ENCODE results near the gene BTBD1.
A peak's percentile ranks its signal among the peaks of the same experiment; 100 is the strongest.

Gene BTBD1

DNA sequence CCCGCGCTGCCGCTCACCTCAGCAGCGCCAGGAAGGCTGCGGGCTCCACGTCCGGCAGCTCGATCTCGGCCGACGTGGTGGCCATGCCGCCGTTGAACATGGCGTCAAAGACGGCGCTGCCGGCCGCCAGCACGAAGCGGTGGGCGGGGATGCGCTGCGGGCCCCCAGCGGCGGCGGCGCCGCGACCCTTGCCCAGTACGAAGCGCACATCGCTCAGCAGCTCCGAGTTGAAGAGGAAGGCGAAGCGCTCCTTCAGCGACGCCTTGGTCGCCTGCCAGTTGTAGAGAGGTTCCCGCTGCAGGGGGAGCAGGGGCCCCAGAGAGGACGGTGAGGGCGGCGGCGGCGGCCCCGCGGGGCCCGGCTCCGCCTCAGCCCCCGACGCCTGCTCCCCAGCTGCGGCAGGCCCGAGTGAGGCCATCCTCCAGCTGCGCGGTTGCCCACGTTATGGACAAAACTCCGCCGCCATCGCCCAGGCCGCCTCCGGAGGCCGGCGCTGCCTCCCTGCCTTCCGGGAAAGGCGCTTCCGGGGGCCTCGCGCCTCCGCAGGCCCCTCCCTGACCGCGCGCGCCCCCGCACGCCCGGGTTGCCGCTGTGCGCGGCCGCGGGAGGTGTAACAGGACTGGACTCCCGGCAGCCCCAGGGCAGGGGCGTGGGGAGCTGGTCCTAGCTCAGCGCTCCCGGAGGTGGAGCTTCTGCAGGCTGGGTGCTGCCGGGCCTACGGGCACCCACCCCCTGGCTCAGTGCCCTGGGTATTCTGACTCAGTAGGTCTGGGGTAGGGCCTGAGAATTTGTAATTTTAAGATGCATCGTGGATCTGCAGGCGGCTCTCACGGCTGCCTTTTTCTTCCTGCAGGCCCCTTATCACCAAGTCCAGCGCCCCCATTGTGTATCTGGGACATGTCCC lies at the start of gene BTBD1:
Gene BTBD1, minus strand, starts transcription at position 519 of the 904 bp plus-strand sequence. Its CDS starts 101 bp downstream, at position 418.
- Histone ChIP-seq H3K4me1 (ENCODE audit: control insufficient read depth in 1 of 2, insufficient read depth in 2 of 2, low read length in 2 of 2) (peaks cover 38 to 47% of the 10 kb centered on the region in 2 donors), H3K9me3 (ENCODE audit: control insufficient read depth in 1 of 2, low read length in 2 of 2) (no peaks in the 10 kb centered on the region), H3K9ac (ENCODE audit: low read depth in 1 of 2, low read length in 2 of 2) (peak within 1 kb of the TSS; percentile 82 to 96), H3K27ac (ENCODE audit: low read depth, low read length) (peak within 1 kb of the TSS; percentile 79), H3K36me3 (ENCODE audit: control insufficient read depth in 1 of 2, insufficient read depth in 2 of 2, low read length in 2 of 2) (no peaks in the 10 kb centered on the region), H3K4me3 (ENCODE audit: low read depth in 1 of 2, low read length in 2 of 2) (peak within 1 kb of the TSS; percentile 96 to 98), H3K27me3 (ENCODE audit: control insufficient read depth in 1 of 2, insufficient read depth in 2 of 2, low read length in 2 of 2) (no peaks in the 10 kb centered on the region)

DNA sequence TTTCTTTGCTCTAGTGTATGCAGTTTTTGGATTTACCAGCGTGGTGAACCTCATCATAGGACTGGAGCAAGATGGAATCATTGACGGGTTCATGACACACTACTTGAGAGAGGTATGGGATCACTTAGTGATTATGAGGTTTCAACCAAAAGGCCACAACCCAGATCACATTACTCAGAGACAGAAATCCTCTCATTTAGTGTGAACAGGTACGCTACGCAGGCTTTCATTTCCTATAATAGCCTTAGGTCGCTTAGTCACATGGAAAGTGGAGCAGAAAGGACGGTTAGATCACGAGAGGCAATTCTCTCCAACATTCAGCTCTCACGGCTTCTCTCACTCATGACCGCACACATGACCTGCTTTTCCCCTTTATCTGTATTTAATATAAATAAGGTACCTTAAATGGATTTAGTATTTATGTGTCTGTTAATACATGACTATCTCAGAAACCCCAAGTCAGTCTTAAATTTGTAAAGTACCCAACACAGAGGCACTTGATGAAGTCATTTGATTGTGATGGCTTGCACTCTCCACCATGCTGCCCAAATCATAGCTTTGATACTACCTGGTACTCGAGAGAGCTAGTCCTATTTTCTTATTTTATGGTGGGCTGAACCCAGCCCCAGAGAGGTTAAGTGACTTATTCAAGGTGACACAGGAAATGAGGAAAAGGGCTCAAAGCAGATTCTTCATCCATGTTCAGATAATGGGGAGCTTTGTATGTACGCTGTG lies 48.9 kb upstream of the BTBD1 start:
- Histone ChIP-seq H3K9ac (ENCODE audit: low read depth in 1 of 2, low read length in 2 of 2) (no peak overlapping the region), H3K36me3 (ENCODE audit: control insufficient read depth in 1 of 2, insufficient read depth in 2 of 2, low read length in 2 of 2) (peaks cover 0 to 4% of the 10 kb centered on the region in 2 donors)

GRCh38 chr15:83115410-83115809 lies 48.4 kb upstream of the BTBD1 start:
- Histone ChIP-seq H3K9ac (ENCODE audit: low read depth in 1 of 2, low read length in 2 of 2) (no peak overlapping the region), H3K27me3 (ENCODE audit: control insufficient read depth in 1 of 2, insufficient read depth in 2 of 2, low read length in 2 of 2) (peaks cover 0 to 2% of the 10 kb centered on the region in 2 donors), H3K27ac (ENCODE audit: low read depth, low read length) (no peak overlapping the region), H3K36me3 (ENCODE audit: control insufficient read depth in 1 of 2, insufficient read depth in 2 of 2, low read length in 2 of 2) (peaks cover 0 to 4% of the 10 kb centered on the region in 2 donors), H3K4me1 (ENCODE audit: control insufficient read depth in 1 of 2, insufficient read depth in 2 of 2, low read length in 2 of 2) (no peaks in the 10 kb centered on the region), H3K9me3 (ENCODE audit: control insufficient read depth in 1 of 2, low read length in 2 of 2) (no peaks in the 10 kb centered on the region), H3K4me3 (ENCODE audit: low read depth in 1 of 2, low read length in 2 of 2) (no peak overlapping the region)

More for the DNA sequence above, 48.9 kb upstream of the BTBD1 start:
- H3K9me3 ChIP-seq (ENCODE audit: control insufficient read depth in 1 of 2, low read length in 2 of 2), result no peaks in the 10 kb centered on the region
- H3K4me3 ChIP-seq (ENCODE audit: low read depth in 1 of 2, low read length in 2 of 2), result no peak overlapping the region
- no peaks in the 10 kb centered on the region for H3K4me1 ChIP-seq (ENCODE audit: control insufficient read depth in 1 of 2, insufficient read depth in 2 of 2, low read length in 2 of 2)
- no peak overlapping the region for H3K27ac ChIP-seq (ENCODE audit: low read depth, low read length)
- no peaks in the 10 kb centered on the region for H3K27me3 ChIP-seq (ENCODE audit: control insufficient read depth in 1 of 2, insufficient read depth in 2 of 2, low read length in 2 of 2)

- no peaks in the 10 kb centered on the region for H3K4me1 ChIP-seq (ENCODE audit: control insufficient read depth in 1 of 2, insufficient read depth in 2 of 2, low read length in 2 of 2)
- peaks cover 0 to 4% of the 10 kb centered on the region in 2 donors for H3K36me3 ChIP-seq (ENCODE audit: control insufficient read depth in 1 of 2, insufficient read depth in 2 of 2, low read length in 2 of 2)
- H3K4me3 ChIP-seq (ENCODE audit: low read depth in 1 of 2, low read length in 2 of 2), result no peak overlapping the region
- no peak overlapping the region for H3K27ac ChIP-seq (ENCODE audit: low read depth, low read length)
- no peaks in the 10 kb centered on the region for H3K9me3 ChIP-seq (ENCODE audit: control insufficient read depth in 1 of 2, low read length in 2 of 2)
- no peak overlapping the region for H3K9ac ChIP-seq (ENCODE audit: low read depth in 1 of 2, low read length in 2 of 2)
- H3K27me3 ChIP-seq (ENCODE audit: control insufficient read depth in 1 of 2, insufficient read depth in 2 of 2, low read length in 2 of 2), result peaks cover 2 to 6% of the 10 kb centered on the region in 2 donors
Observed at GRCh38 chr15:83114856-83115255, 47.8 kb upstream of the BTBD1 start.

DNA sequence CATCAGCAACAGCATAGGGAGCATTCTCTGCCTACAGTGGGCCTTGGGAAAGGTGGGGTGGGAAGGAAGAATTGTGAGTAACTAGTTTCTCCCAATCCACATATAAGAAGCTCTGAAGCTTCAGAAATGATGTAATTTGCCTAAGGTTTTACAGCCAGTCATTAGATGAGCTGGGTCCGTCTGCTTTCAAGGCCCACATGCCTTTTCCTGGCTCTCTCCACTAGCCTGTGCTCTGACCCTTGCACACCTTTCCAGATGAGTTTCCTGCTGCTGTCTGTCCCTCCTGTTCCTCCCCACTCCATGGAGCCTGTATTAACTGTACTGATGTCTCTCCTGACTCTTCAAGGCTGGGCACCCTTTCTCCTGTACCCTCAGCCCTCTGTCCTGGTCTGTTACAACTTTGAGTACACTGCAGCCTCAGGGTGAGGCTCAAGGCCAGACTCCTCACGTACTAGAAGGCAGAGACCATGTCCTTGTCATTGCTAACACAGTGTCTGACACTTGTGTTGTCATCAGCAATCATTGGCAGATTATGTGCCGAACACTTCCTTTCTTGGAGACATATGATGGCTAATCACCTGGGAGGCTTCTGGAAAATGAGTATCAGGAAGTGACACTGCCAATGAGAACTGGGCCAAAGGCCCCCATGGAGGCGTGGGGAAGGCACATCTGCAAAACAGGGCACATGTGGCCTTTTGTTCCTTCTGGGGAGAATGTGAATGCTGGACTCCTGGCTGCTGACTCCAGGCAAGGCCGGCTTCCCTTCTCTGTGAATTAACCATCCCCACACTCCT lies 47.0 kb upstream of the BTBD1 start:
- H3K4me3 ChIP-seq (ENCODE audit: low read depth in 1 of 2, low read length in 2 of 2), result no peak overlapping the region
- no peaks in the 10 kb centered on the region for H3K9me3 ChIP-seq (ENCODE audit: control insufficient read depth in 1 of 2, low read length in 2 of 2)
- H3K4me1 ChIP-seq (ENCODE audit: control insufficient read depth in 1 of 2, insufficient read depth in 2 of 2, low read length in 2 of 2), result no peaks in the 10 kb centered on the region
- peaks cover 7 to 9% of the 10 kb centered on the region in 2 donors for H3K27me3 ChIP-seq (ENCODE audit: control insufficient read depth in 1 of 2, insufficient read depth in 2 of 2, low read length in 2 of 2)
- peaks cover 0 to 4% of the 10 kb centered on the region in 2 donors for H3K36me3 ChIP-seq (ENCODE audit: control insufficient read depth in 1 of 2, insufficient read depth in 2 of 2, low read length in 2 of 2)
- no peak overlapping the region for H3K9ac ChIP-seq (ENCODE audit: low read depth in 1 of 2, low read length in 2 of 2)
- H3K27ac ChIP-seq (ENCODE audit: low read depth, low read length), result no peak overlapping the region

- Histone ChIP-seq H3K9me3 (ENCODE audit: control insufficient read depth in 1 of 2, low read length in 2 of 2) (no peaks in the 10 kb centered on the region), H3K36me3 (ENCODE audit: control insufficient read depth in 1 of 2, insufficient read depth in 2 of 2, low read length in 2 of 2) (peaks cover 0 to 4% of the 10 kb centered on the region in 2 donors), H3K9ac (ENCODE audit: low read depth in 1 of 2, low read length in 2 of 2) (no peak overlapping the region), H3K4me1 (ENCODE audit: control insufficient read depth in 1 of 2, insufficient read depth in 2 of 2, low read length in 2 of 2) (no peaks in the 10 kb centered on the region), H3K4me3 (ENCODE audit: low read depth in 1 of 2, low read length in 2 of 2) (no peak overlapping the region), H3K27me3 (ENCODE audit: control insufficient read depth in 1 of 2, insufficient read depth in 2 of 2, low read length in 2 of 2) (peaks cover 18 to 21% of the 10 kb centered on the region in 2 donors), H3K27ac (ENCODE audit: low read depth, low read length) (no peak overlapping the region)
Observed at GRCh38 chr15:83112956-83113299, 45.9 kb upstream of the BTBD1 start.

DNA sequence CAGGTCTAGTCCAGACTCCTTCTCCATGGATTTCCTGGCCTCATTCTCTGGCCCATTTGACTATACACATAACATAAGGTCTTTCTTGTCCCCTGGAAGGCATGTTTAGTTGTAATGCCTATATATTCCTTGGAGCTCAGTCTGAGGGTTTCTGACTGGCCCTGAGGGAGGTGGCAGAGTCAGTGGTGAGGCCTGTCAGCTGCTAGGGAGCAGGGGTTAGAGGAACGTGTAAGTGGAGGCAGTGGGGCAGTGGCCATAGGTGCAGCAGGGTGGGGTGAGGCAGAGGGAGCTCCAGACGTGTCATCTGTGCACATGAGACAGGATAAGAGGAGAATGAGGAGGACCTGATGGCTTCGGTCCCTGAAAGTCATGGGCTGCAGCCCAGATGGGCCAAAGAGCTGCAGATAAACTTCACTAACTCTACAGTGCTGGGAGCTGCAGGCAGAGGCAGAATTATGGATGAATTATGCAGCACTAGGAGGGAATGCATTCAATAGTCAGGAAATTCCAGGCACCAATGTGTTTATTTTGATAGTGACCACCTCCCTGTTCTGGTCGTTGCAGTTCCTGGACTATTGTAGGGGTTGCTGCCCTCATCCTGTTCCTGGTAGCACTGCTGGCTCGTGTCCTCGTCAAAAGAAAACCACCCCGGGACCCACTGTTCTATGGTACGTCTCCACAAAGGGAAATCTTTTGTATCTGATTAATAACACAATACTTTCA lies 45.3 kb upstream of the BTBD1 start:
- no peak overlapping the region for H3K27ac ChIP-seq (ENCODE audit: low read depth, low read length)
- peaks cover 0 to 4% of the 10 kb centered on the region in 2 donors for H3K36me3 ChIP-seq (ENCODE audit: control insufficient read depth in 1 of 2, insufficient read depth in 2 of 2, low read length in 2 of 2)
- H3K4me1 ChIP-seq (ENCODE audit: control insufficient read depth in 1 of 2, insufficient read depth in 2 of 2, low read length in 2 of 2), result no peaks in the 10 kb centered on the region
- no peaks in the 10 kb centered on the region for H3K9me3 ChIP-seq (ENCODE audit: control insufficient read depth in 1 of 2, low read length in 2 of 2)
- peaks cover 21 to 23% of the 10 kb centered on the region in 2 donors for H3K27me3 ChIP-seq (ENCODE audit: control insufficient read depth in 1 of 2, insufficient read depth in 2 of 2, low read length in 2 of 2)
- no peak overlapping the region for H3K9ac ChIP-seq (ENCODE audit: low read depth in 1 of 2, low read length in 2 of 2)
- no peak overlapping the region for H3K4me3 ChIP-seq (ENCODE audit: low read depth in 1 of 2, low read length in 2 of 2)

- Histone ChIP-seq H3K27me3 (ENCODE audit: control insufficient read depth in 1 of 2, insufficient read depth in 2 of 2, low read length in 2 of 2) (peaks cover 21 to 29% of the 10 kb centered on the region in 2 donors), H3K9ac (ENCODE audit: low read depth in 1 of 2, low read length in 2 of 2) (no peak overlapping the region), H3K9me3 (ENCODE audit: control insufficient read depth in 1 of 2, low read length in 2 of 2) (no peaks in the 10 kb centered on the region), H3K4me3 (ENCODE audit: low read depth in 1 of 2, low read length in 2 of 2) (no peak overlapping the region), H3K4me1 (ENCODE audit: control insufficient read depth in 1 of 2, insufficient read depth in 2 of 2, low read length in 2 of 2) (no peaks in the 10 kb centered on the region), H3K27ac (ENCODE audit: low read depth, low read length) (no peak overlapping the region), H3K36me3 (ENCODE audit: control insufficient read depth in 1 of 2, insufficient read depth in 2 of 2, low read length in 2 of 2) (peaks cover 0 to 4% of the 10 kb centered on the region in 2 donors)
Observed at GRCh38 chr15:83111149-83111548, 44.1 kb upstream of the BTBD1 start.

- Histone ChIP-seq H3K4me1 (ENCODE audit: control insufficient read depth in 1 of 2, insufficient read depth in 2 of 2, low read length in 2 of 2) (no peaks in the 10 kb centered on the region), H3K27ac (ENCODE audit: low read depth, low read length) (no peak overlapping the region)
Observed at GRCh38 chr15:83110381-83110780, 43.3 kb upstream of the BTBD1 start.

More at GRCh38 chr15:83110381-83110780, 43.3 kb upstream of the BTBD1 start:
- Histone ChIP-seq H3K4me3 (ENCODE audit: low read depth in 1 of 2, low read length in 2 of 2) (no peak overlapping the region), H3K9me3 (ENCODE audit: control insufficient read depth in 1 of 2, low read length in 2 of 2) (no peaks in the 10 kb centered on the region), H3K36me3 (ENCODE audit: control insufficient read depth in 1 of 2, insufficient read depth in 2 of 2, low read length in 2 of 2) (peaks cover 0 to 2% of the 10 kb centered on the region in 2 donors), H3K27me3 (ENCODE audit: control insufficient read depth in 1 of 2, insufficient read depth in 2 of 2, low read length in 2 of 2) (peaks cover 21 to 29% of the 10 kb centered on the region in 2 donors), H3K9ac (ENCODE audit: low read depth in 1 of 2, low read length in 2 of 2) (no peak overlapping the region)

Measured in duodenal mucosa (tissue), 2 donors.